Hepatocyte (in vitro differentiated cells): ENCODE results near the gene FOXR1. TPM values are rescaled to one million over a fixed set of nuclear protein-coding genes. Genes with fewer than 3 reads are reported as not detected.
"Not testable (repeated sequence)": the region's sequence is repeated elsewhere in the genome, so short reads cannot be mapped to it uniquely, and the experiment has no call there.

ENCODE experiments used
- DNase-seq: peaks from one replicate; pipeline ENCODE4 v3.0.0-alpha.2; 2016; ENCODE audit warnings: low spot score
- H2AFZ ChIP-seq: fragments of 200-600 bp; sonication (generic); 2 replicates; pipeline ENCODE4 v1.6.0; 2016; ENCODE audit warnings: antibody characterized with exemption, mild to moderate bottlenecking
- H3K27ac ChIP-seq: fragments of 200-600 bp; sonication (generic); 2 replicates; pipeline ENCODE4 v1.5.1; 2016; ENCODE audit warnings: mild to moderate bottlenecking
- H3K27me3 ChIP-seq: fragments of 200-600 bp; sonication (generic); 2 replicates; pipeline ENCODE4 v1.6.1; 2016
- H3K36me3 ChIP-seq: fragments of 200-600 bp; sonication (generic); replicated peaks from 2 replicates; pipeline ENCODE4 v1.5.1; 2016; ENCODE audit warnings: low read depth; ENCODE audit not compliant: insufficient read depth
- H3K4me1 ChIP-seq: fragments of 200-600 bp; sonication (generic); 2 replicates; pipeline ENCODE4 v1.5.1; 2016; ENCODE audit warnings: mild to moderate bottlenecking, moderate library complexity; ENCODE audit not compliant: insufficient read depth
- H3K4me2 ChIP-seq: fragments of 200-600 bp; sonication (generic); 2 replicates; pipeline ENCODE4 v1.6.0; 2016
- H3K4me3 ChIP-seq: fragments of 200-600 bp; sonication (generic); 2 replicates; pipeline ENCODE4 v1.5.1; 2016; ENCODE audit warnings: mild to moderate bottlenecking
- H3K79me2 ChIP-seq: fragments of 200-600 bp; sonication (generic); 2 replicates; pipeline ENCODE4 v1.6.0; 2017; ENCODE audit warnings: mild to moderate bottlenecking
- H3K9me2 ChIP-seq: fragments of 200-600 bp; sonication (generic); replicated peaks from 2 replicates; pipeline ENCODE4 v1.6.0; 2017; ENCODE audit warnings: mild to moderate bottlenecking; ENCODE audit not compliant: insufficient read depth
- H3K9me3 ChIP-seq: fragments of 200-600 bp; sonication (generic); 2 replicates; pipeline ENCODE4 v1.5.1; 2016; ENCODE audit warnings: low read depth, mild to moderate bottlenecking
- H4K20me1 ChIP-seq: fragments of 200-600 bp; sonication (generic); 2 replicates; pipeline ENCODE4 v1.6.0; 2016; ENCODE audit warnings: mild to moderate bottlenecking; ENCODE audit not compliant: insufficient read depth, poor library complexity, severe bottlenecking
- EZH2 ChIP-seq: fragments of 200-600 bp; sonication (generic); IDR thresholded peaks from 2 replicates; pipeline ENCODE4 v1.6.1; 2016; ENCODE audit warnings: antibody characterized with exemption, mild to moderate bottlenecking, borderline replicate concordance
- EZH2phosphoT487 ChIP-seq: fragments of 200-600 bp; sonication (generic); IDR thresholded peaks from one replicate; pipeline ENCODE4 v1.6.1; 2018; ENCODE audit warnings: antibody characterized with exemption, mild to moderate bottlenecking, low read depth, moderate library complexity; ENCODE audit not compliant: unreplicated experiment, severe bottlenecking
- WGBS: methylation state at CpG from one replicate; pipeline ENCODE4 v1.1.6; 2016; ENCODE audit warnings: low lambda C conversion rate; ENCODE audit errors: missing lambda C conversion rate; 5-methylcytosine and 5-hydroxymethylcytosine counted together
- polyA plus RNA-seq: library from polyadenylated mRNA; unstranded; fragments of >200 nt; fragmentation: Nextera tagmentation; extraction: Ambion mirVana; gene quantifications from 2 replicates; pipeline ENCODE4 v1.2.1, GENCODE V29; 2016
- total RNA-seq: library from RNA; depleted of rRNA; stranded (reverse); fragments of >200 nt; gene quantifications from 2 replicates; pipeline ENCODE4 v1.2.3, GENCODE V29; 2014
- TF ChIP-seq, protein P1 (sequence below): fragments of 200-600 bp; sonication (generic); IDR thresholded peaks from 2 replicates; pipeline ENCODE4 v1.5.1; 2016; ENCODE audit warnings: antibody characterized with exemption, mild to moderate bottlenecking; ENCODE audit not compliant: poor library complexity

FOXR1 gene
- total and polyA plus RNA-seq, 2 experiments from 2014 or later = not detected

DNA sequence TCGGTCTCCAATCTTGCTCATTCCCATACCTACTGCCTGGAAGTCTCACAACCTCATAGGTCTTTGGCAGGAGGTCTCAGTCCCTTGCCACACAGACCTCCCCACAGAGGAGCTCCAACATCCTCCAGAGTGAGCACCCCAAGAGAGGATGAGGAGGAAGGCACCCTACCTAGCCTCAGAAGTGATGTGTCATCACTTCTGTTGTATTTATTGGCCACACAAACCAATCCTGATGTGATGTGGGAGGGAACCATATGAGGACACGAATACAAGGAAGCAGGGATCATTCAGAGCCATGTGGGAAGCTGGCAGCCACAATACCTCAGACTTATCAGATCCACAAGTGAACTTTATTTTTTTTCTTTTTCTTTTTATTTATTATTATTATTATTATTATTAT lies 24.5 kb upstream of the FOXR1 start:
- Histone ChIP-seq H3K4me2 (no peak overlapping the region), H3K9me2 (no peaks in the 10 kb centered on the region), H3K4me1 (no peaks in the 10 kb centered on the region), H3K9me3 (no peaks in the 10 kb centered on the region), H3K4me3 (no peak overlapping the region), H3K27me3 (no peaks in the 10 kb centered on the region), H2AFZ (no peak overlapping the region), H3K36me3 (no peaks in the 10 kb centered on the region), H3K79me2 (no peaks in the 10 kb centered on the region), H4K20me1 (no peaks in the 10 kb centered on the region), H3K27ac (no peak overlapping the region)
- no peak for DNase-seq
- no peak for TF ChIP-seq EZH2phosphoT487
- TF ChIP-seq EZH2 = no peak
- TF ChIP-seq, protein P1, sequence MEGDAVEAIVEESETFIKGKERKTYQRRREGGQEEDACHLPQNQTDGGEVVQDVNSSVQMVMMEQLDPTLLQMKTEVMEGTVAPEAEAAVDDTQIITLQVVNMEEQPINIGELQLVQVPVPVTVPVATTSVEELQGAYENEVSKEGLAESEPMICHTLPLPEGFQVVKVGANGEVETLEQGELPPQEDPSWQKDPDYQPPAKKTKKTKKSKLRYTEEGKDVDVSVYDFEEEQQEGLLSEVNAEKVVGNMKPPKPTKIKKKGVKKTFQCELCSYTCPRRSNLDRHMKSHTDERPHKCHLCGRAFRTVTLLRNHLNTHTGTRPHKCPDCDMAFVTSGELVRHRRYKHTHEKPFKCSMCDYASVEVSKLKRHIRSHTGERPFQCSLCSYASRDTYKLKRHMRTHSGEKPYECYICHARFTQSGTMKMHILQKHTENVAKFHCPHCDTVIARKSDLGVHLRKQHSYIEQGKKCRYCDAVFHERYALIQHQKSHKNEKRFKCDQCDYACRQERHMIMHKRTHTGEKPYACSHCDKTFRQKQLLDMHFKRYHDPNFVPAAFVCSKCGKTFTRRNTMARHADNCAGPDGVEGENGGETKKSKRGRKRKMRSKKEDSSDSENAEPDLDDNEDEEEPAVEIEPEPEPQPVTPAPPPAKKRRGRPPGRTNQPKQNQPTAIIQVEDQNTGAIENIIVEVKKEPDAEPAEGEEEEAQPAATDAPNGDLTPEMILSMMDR = no peak
- 88% methylated on average over 1 of the region's 2 CpGs for WGBS

DNA sequence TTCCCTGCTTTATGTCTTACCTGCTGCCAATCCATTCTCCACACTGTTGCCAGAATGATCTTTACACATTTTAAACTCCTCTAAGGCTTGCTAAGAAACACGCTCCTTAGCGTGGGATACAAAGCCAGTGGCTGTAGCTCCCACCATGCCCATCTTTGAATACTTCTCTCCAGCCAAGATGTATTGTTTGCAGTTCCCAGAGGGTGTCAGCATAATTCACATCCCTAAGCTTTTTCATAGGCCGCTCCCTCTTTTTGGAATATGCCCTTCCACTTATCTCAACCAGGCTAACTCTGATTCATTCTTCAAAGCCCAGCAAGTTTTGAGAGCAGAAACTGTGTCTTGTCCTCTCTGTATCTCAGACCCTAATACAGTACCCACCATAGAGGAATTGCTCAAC lies 23.6 kb upstream of the FOXR1 start:
- WGBS = 74% methylated on average over 3 of the region's 3 CpGs
- TF ChIP-seq EZH2phosphoT487 (no peak), EZH2 (no peak)
- TF ChIP-seq, protein P1 = no peak

DNA sequence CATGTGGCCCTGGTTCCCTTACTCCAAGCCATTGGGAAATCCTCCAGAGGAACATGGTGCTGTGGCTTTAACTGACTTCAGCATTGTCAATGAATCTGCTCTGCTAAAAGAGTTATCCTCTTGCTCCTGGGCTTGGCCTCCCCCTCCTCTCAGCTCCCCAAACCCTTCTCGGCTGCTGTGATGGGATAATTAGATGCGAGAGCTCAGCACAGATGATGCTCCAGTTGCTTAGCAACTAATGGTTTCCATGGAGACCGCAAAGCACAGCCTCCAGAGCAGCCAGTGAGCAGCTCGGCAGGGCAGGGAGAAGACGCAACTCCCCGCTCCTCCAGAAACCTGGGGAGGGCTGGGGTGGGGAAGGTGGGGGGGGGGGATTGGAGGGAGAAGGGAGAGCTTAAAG lies 18.3 kb upstream of the FOXR1 start:
- no peak overlapping the region for H2AFZ ChIP-seq
- H3K4me3 ChIP-seq = no peak overlapping the region
- DNase-seq = no peak
- H3K9me2 ChIP-seq = no peaks in the 10 kb centered on the region
- no peaks in the 10 kb centered on the region for H3K27me3 ChIP-seq
- TF ChIP-seq EZH2 = no peak
- no peak for TF ChIP-seq EZH2phosphoT487
- TF ChIP-seq, protein P1 = no peak
- no peak overlapping the region for H3K27ac ChIP-seq
- H3K79me2 ChIP-seq = no peaks in the 10 kb centered on the region
- H3K4me1 ChIP-seq = no peaks in the 10 kb centered on the region
- no peaks in the 10 kb centered on the region for H3K9me3 ChIP-seq
- no peaks in the 10 kb centered on the region for H4K20me1 ChIP-seq
- WGBS = 10% methylated on average over 6 of the region's 6 CpGs
- no peaks in the 10 kb centered on the region for H3K36me3 ChIP-seq
- H3K4me2 ChIP-seq = no peak overlapping the region

More for the DNA sequence above, 23.6 kb upstream of the FOXR1 start:
- no peaks in the 10 kb centered on the region for H3K9me3 ChIP-seq
- no peak overlapping the region for H3K4me3 ChIP-seq
- H3K27me3 ChIP-seq = no peaks in the 10 kb centered on the region
- no peaks in the 10 kb centered on the region for H3K36me3 ChIP-seq
- no peaks in the 10 kb centered on the region for H3K4me1 ChIP-seq
- DNase-seq = no peak
- no peak overlapping the region for H3K4me2 ChIP-seq
- H4K20me1 ChIP-seq = no peaks in the 10 kb centered on the region
- H3K9me2 ChIP-seq = no peaks in the 10 kb centered on the region
- H2AFZ ChIP-seq = no peak overlapping the region
- no peak overlapping the region for H3K27ac ChIP-seq
- H3K79me2 ChIP-seq = no peaks in the 10 kb centered on the region

DNA sequence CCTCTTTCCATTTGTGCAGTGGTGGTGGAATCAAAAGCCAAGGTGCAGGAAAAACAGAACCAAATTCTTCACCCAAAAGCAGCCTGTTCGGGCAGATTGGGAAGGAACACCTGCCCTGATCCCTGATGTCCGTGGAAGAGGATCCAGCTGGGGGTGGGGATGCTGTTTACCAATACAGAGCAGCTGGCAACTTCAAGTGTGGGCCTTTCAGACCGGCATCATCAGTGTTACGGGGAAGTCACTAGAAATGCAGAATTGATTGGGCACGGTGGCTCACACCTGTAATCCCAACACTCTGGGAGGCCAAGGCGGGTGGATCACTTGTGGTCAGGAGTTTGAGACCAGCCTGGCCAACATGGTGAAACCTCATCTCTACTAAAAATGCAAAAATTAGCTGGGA lies 17.6 kb upstream of the FOXR1 start:
- not testable (repeated sequence) for H3K4me1 ChIP-seq, H3K4me2 ChIP-seq, H3K9me3 ChIP-seq, H3K27me3 ChIP-seq, H3K4me3 ChIP-seq, H3K36me3 ChIP-seq, H2AFZ ChIP-seq, H3K27ac ChIP-seq, H4K20me1 ChIP-seq, H3K9me2 ChIP-seq, H3K79me2 ChIP-seq, DNase-seq
- 51% methylated on average over 6 of the region's 6 CpGs for WGBS
